ENCODE results near the gene STT3B. TPM values are rescaled to one million over a fixed set of nuclear protein-coding genes. Genes with fewer than 3 reads are reported as not detected.

The STT3B gene
- total and polyA plus RNA-seq, 2 of the 13 experiments (the other 11 are each of a cell fraction or from before 2014, with no cell fraction given), result 85.0 to 205 TPM

DNA sequence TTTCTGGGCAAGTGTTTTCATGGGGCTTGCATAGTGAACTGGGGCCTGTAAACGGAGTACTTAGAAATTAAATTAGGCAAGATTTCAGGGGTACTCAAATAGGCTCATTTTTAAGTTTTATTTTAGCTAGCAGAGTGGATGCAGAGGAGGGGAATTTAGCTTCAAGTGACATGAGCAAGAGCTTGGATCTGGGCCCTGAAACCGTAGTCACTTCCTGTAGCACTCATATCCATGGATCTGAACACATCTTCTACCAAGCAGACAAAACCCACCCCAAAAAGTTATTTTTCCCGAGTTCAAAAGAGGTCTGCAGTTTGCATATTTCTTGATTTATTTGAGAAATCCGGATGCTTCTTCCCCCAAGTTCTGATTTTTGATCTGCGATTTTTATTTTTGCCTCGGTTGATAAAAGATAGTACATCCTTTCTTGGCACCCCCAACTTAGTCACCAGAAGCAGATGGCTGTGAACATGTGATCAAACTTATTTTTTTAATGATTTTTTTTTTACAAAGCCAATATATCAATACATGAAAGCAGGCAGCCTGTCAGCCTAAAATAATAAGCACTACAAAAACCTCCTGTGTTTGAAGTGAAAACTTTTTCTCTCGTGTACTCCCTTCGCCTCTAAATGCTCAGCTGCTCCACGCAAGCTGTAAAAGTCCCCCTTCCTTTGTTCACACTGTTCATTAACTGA is 36.6 kb upstream of the STT3B start:
- no peaks in the 10 kb centered on the region for H3K79me2 ChIP-seq (ENCODE audit: insufficient read depth, low read length)
- TF ChIP-seq, protein P1, sequence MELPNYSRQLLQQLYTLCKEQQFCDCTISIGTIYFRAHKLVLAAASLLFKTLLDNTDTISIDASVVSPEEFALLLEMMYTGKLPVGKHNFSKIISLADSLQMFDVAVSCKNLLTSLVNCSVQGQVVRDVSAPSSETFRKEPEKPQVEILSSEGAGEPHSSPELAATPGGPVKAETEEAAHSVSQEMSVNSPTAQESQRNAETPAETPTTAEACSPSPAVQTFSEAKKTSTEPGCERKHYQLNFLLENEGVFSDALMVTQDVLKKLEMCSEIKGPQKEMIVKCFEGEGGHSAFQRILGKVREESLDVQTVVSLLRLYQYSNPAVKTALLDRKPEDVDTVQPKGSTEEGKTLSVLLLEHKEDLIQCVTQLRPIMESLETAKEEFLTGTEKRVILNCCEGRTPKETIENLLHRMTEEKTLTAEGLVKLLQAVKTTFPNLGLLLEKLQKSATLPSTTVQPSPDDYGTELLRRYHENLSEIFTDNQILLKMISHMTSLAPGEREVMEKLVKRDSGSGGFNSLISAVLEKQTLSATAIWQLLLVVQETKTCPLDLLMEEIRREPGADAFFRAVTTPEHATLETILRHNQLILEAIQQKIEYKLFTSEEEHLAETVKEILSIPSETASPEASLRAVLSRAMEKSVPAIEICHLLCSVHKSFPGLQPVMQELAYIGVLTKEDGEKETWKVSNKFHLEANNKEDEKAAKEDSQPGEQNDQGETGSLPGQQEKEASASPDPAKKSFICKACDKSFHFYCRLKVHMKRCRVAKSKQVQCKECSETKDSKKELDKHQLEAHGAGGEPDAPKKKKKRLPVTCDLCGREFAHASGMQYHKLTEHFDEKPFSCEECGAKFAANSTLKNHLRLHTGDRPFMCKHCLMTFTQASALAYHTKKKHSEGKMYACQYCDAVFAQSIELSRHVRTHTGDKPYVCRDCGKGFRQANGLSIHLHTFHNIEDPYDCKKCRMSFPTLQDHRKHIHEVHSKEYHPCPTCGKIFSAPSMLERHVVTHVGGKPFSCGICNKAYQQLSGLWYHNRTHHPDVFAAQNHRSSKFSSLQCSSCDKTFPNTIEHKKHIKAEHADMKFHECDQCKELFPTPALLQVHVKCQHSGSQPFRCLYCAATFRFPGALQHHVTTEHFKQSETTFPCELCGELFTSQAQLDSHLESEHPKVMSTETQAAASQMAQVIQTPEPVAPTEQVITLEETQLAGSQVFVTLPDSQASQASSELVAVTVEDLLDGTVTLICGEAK (IDR thresholded peaks at IDR 0.05), result no peak
- TF ChIP-seq, protein P1 (CRISPR knock-in tag; IDR thresholded peaks at IDR 0.05), result no peak
- no peak for TF ChIP-seq ZNF496 (CRISPR knock-in tag; IDR thresholded peaks at IDR 0.05; ENCODE audit: insufficient replicate concordance)
- TF ChIP-seq ZC3H13 (CRISPR knock-in tag; IDR thresholded peaks at IDR 0.05), result no peak
- no peak for TF ChIP-seq MED8 (CRISPR knock-in tag; IDR thresholded peaks at IDR 0.05; ENCODE audit: insufficient replicate concordance)
- no peak for TF ChIP-seq MTF2 (CRISPR knock-in tag; IDR thresholded peaks at IDR 0.05; ENCODE audit: borderline replicate concordance)
- TF ChIP-seq ZNF775 (CRISPR knock-in tag; IDR thresholded peaks at IDR 0.05; ENCODE audit: borderline replicate concordance), result no peak
- TF ChIP-seq RFX1 (IDR thresholded peaks at IDR 0.05), result no peak
- no peak for TF ChIP-seq EZH2 (conservative IDR thresholded peaks at IDR 0.05; ENCODE audit: low read depth, low read length)
- no peak for TF ChIP-seq ZNF350 (CRISPR knock-in tag; IDR thresholded peaks at IDR 0.05; ENCODE audit: borderline replicate concordance, low read depth)
- TF ChIP-seq ADNP (CRISPR knock-in tag; IDR thresholded peaks at IDR 0.05), result no peak
- no peak overlapping the region for H3K4me2 ChIP-seq (ENCODE audit: low read depth, low read length)
- intact Hi-C loops (cut with micrococcal nuclease; ENCODE audit: unreplicated experiment) (no loop called here), in situ Hi-C loops (cut with HindIII; ENCODE audit: extremely low pct_ligation_motif_present, low pct_unique_long_range_greater_than_20kb) (no loop called here)
- no peaks in the 10 kb centered on the region for H3K36me3 ChIP-seq (replicated peaks in 1 of 2; ENCODE audit: control insufficient read depth in 1 of 2, insufficient read depth in 2 of 2, low read length in 2 of 2)
- H3K4me1 ChIP-seq (ENCODE audit: insufficient read depth, low read length), result no peaks in the 10 kb centered on the region
- CTCF ChIA-PET (ENCODE audit: low intra/inter-chr PET ratio, low total read pairs), result no interaction called here
- no peak overlapping the region for H3K27ac ChIP-seq (ENCODE audit: extremely low read length, insufficient read depth, low read length)
- no peak overlapping the region for H3K9ac ChIP-seq (ENCODE audit: insufficient read depth, low read depth, low read length)
- no peaks in the 10 kb centered on the region for H4K20me1 ChIP-seq (ENCODE audit: insufficient read depth, low read length)
- POLR2A ChIA-PET, result interaction anchor here (0.9 kb wide), 1 partner anchor 36 kb away, joined by 3 read pairs; the partner anchor contains the start of gene STT3B
- no peaks in the 10 kb centered on the region; the same call in 1 of the 2 replicates for H3K9me3 ChIP-seq (ENCODE audit: low read length)
- H3K4me3 ChIP-seq (replicated peaks in 1 of 3; ENCODE audit: insufficient read depth in 1 of 3, low read depth in 2 of 3, low read length in 3 of 3), result no peak overlapping the region
- BruUV-seq (replicated peaks), result no TSS peak
- WGBS (ENCODE audit: low lambda C conversion rate), result 44% methylated on average over 9 of the region's 9 CpGs
- H3K27me3 ChIP-seq (ENCODE audit: control insufficient read depth in 1 of 2, insufficient read depth in 2 of 2, low read length in 2 of 2), result peaks cover 2 to 11% of the 10 kb centered on the region in 2 experiments; a peak in 2 of 5 replicates
- no peak overlapping the region for H2AFZ ChIP-seq (ENCODE audit: low read length)
- DNase-seq (ENCODE audit: low spot score) (no peak), ATAC-seq (no peak), FAIRE-seq (no peak)
